ENCODE results near the gene CNIH3. TPM values are rescaled to one million over a fixed set of nuclear protein-coding genes. Genes with fewer than 3 reads are reported as not detected.
"Not testable (repeated sequence)": the region's sequence is repeated elsewhere in the genome, so short reads cannot be mapped to it uniquely, and the experiment has no call there.

CNIH3 gene
- total RNA-seq, 4 donors from 2014 or later: 6.2 to 6.3 TPM; not detected in 2

DNA sequence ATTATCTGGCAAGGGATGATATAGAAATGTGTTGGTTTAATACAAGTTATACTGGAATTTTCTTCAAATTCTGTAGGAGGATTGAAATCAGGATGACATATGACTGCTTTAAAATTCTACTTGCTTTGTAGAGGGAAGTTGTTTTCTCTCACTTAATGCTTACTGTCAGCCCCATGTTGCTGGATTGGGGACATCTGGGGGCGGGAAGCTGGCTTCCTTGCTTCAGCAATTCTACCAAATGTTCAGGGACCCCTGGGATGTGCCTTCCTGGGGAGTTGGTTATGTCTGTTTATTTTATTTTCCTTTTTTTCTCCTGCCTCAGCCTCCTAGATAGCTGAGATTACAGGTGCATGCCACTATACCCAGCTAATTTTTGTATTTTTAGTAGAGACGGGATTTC, 63.5 kb downstream of the CNIH3 start:
- Histone ChIP-seq H3K4me3 (no peak overlapping the region), H3K4me1 (no peaks in the 10 kb centered on the region), H3K27me3 (no peaks in the 10 kb centered on the region), H3K27ac (no peak overlapping the region), H3K36me3 (no peaks in the 10 kb centered on the region), H3K9me3 (no peaks in the 10 kb centered on the region)
- no peak for DNase-seq
- TF ChIP-seq, protein P1, sequence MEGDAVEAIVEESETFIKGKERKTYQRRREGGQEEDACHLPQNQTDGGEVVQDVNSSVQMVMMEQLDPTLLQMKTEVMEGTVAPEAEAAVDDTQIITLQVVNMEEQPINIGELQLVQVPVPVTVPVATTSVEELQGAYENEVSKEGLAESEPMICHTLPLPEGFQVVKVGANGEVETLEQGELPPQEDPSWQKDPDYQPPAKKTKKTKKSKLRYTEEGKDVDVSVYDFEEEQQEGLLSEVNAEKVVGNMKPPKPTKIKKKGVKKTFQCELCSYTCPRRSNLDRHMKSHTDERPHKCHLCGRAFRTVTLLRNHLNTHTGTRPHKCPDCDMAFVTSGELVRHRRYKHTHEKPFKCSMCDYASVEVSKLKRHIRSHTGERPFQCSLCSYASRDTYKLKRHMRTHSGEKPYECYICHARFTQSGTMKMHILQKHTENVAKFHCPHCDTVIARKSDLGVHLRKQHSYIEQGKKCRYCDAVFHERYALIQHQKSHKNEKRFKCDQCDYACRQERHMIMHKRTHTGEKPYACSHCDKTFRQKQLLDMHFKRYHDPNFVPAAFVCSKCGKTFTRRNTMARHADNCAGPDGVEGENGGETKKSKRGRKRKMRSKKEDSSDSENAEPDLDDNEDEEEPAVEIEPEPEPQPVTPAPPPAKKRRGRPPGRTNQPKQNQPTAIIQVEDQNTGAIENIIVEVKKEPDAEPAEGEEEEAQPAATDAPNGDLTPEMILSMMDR (IDR thresholded peaks at IDR 0.05): no peak
- TF ChIP-seq POLR2A (IDR thresholded peaks at IDR 0.05): no peak
- intact Hi-C loops (cut with DNase I; ENCODE audit: low total_unique reads): no loop called here

DNA sequence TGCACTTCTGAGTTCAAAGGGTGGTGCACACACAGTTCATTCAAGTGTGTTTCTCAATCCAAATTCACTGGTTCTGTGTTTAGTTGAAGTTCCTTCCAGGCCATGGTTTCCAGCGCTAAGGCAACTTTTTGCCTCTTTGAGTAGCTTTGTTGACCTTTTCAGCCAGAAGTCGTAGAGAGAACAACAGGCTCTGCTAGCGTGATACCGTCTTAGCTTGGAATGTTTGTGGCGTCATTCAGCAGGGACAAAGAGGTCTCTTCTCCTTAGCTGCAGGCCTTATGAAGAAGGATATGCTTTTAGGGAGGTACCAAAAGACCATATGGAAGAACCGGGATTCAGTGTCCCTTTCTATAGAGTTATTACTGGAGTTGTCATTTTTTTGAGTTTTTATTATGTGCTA, 65.7 kb downstream of the CNIH3 start:
- TF ChIP-seq, protein P1 (IDR thresholded peaks at IDR 0.05): no peak
- TF ChIP-seq POLR2A (IDR thresholded peaks at IDR 0.05): no peak
- intact Hi-C loops (cut with DNase I; ENCODE audit: low total_unique reads): no loop called here
- Histone ChIP-seq H3K27me3 (no peaks in the 10 kb centered on the region), H3K9me3 (no peaks in the 10 kb centered on the region), H3K36me3 (no peaks in the 10 kb centered on the region), H3K4me1 (no peaks in the 10 kb centered on the region), H3K27ac (no peak overlapping the region), H3K4me3 (no peak overlapping the region)
- no peak for DNase-seq

DNA sequence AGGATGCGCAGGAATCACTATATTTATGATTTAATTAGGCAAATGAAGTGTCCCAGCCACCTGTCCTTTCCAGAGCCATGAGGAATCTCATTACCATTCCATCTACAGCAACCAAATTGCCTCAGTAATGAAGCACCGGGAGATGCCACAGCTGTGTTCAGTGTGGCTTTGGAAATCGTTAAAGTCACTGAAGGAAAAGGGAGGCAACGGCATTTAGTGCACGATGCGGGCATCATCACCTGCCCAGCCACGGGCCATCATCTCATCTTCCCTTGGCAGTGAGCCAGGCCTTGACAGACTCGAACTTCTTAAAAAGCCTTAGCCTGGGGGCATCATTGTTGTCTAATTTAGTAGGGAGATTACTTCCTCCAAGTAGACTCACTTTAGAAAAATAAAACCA, 67.8 kb downstream of the CNIH3 start:
- no peak overlapping the region for H3K27ac ChIP-seq
- H3K9me3 ChIP-seq: no peaks in the 10 kb centered on the region
- H3K27me3 ChIP-seq: no peaks in the 10 kb centered on the region
- H3K4me1 ChIP-seq: no peaks in the 10 kb centered on the region
- no peaks in the 10 kb centered on the region for H3K36me3 ChIP-seq
- TF ChIP-seq POLR2A (IDR thresholded peaks at IDR 0.05): no peak
- TF ChIP-seq, protein P1 (IDR thresholded peaks at IDR 0.05): no peak
- intact Hi-C loops (cut with DNase I; ENCODE audit: low total_unique reads): no loop called here
- no peak overlapping the region for H3K4me3 ChIP-seq
- DNase-seq: no peak

DNA sequence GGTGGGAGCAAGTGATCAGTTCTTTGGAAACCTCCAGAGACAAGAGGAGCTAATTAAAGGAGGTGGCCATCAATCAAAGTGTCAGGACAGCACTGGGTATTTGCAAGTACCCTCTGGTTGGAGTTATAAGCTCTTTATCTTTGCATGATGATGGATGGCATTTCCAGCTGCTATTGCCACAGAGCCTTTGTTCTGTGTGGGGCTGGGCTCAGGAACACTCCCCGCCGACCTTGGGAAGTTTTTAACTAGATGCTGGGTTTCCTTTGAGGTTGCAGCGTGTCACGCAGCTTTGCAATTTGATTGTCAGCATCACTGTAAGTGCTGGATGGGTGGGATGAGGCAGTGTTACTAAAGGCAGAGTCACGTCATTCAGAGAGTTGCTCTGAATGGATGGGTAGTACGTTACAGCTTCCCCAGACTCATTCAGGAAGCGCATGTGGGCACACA, 68.9 kb downstream of the CNIH3 start:
- H3K36me3 ChIP-seq: no peaks in the 10 kb centered on the region
- H3K27me3 ChIP-seq: no peaks in the 10 kb centered on the region
- H3K27ac ChIP-seq: no peak overlapping the region
- no peak for DNase-seq
- no peak for TF ChIP-seq POLR2A (IDR thresholded peaks at IDR 0.05)
- TF ChIP-seq, protein P1 (IDR thresholded peaks at IDR 0.05): no peak
- H3K4me1 ChIP-seq: no peaks in the 10 kb centered on the region
- H3K4me3 ChIP-seq: no peak overlapping the region
- H3K9me3 ChIP-seq: no peaks in the 10 kb centered on the region
- intact Hi-C loops (cut with DNase I; ENCODE audit: low total_unique reads): no loop called here

DNA sequence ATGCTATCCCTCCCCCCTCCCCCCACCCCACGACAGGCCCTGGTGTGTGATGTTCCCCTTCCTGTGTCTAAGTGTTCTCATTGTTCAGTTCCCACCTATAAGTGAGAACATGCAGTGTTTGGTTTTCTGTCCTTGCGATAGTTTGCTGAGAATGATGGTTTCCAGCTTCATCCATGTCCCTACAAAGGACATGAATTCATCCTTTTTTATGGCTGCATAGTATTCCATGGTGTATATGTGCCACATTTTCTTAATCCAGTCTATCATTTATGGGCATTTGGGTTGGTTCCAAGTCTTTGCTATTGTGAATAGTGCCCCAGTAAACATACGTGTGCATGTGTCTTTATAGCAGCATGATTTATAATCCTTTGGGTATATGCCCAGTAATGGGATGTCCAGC, 70.0 kb downstream of the CNIH3 start:
- H3K36me3 ChIP-seq; intact Hi-C loops (cut with DNase I; ENCODE audit: low total_unique reads); H3K27me3 ChIP-seq; DNase-seq; H3K27ac ChIP-seq; H3K9me3 ChIP-seq; H3K4me3 ChIP-seq; H3K4me1 ChIP-seq: not testable (repeated sequence)

DNA sequence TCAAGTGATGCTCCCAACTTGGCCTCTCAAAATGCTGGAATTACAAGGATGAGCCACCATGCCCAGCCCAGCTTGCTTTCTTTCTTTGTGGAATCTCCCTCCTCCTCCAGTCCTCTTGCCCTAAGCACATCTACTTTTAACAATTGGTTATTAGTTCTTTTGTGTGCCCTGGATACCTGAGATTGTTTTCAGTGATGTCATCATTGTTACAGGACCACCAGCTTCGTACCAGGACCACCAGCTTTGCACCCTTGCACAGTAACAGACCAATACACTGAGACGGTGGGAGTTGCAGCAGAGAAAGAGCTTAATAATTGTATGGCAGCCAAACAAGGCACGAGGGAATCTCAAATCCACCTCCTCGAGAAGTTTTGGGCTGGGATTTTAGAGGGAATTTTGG, 71.3 kb downstream of the CNIH3 start:
- no peak for DNase-seq
- intact Hi-C loops (cut with DNase I; ENCODE audit: low total_unique reads): no loop called here
- no peaks in the 10 kb centered on the region for H3K9me3 ChIP-seq
- no peaks in the 10 kb centered on the region for H3K36me3 ChIP-seq
- no peak overlapping the region for H3K4me3 ChIP-seq
- H3K27ac ChIP-seq: no peak overlapping the region
- TF ChIP-seq POLR2A (IDR thresholded peaks at IDR 0.05): no peak
- TF ChIP-seq, protein P1 (IDR thresholded peaks at IDR 0.05): no peak
- H3K4me1 ChIP-seq: no peaks in the 10 kb centered on the region
- no peaks in the 10 kb centered on the region for H3K27me3 ChIP-seq

Data from uterus (tissue), 4 donors.